ENCODE measurements around the gene ENPEP.
"Not testable (repeated sequence)": the region's sequence is repeated elsewhere in the genome, so short reads cannot be mapped to it uniquely, and the experiment has no call there.

Gene ENPEP

DNA sequence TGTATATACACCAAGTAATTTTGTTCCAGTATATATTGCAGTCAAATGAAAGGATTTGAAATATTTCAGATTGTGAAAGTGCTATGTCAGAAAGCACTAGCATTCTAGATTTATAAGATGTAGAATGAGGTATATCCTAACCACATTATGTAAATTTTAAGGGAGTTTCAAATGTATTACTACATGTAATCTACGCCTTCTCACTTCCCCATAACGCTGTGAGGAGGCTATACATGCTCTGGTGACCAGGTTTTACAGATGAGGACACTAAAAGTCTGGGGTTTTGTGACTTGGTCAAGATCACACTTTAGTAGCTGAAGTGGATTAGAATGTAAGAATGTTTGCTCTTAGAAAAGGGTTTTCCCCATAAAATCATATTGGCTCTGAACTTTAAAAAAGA lies 8.1 kb downstream of the ENPEP start:
- no peak for DNase-seq (ENCODE audit: low read depth)

DNA sequence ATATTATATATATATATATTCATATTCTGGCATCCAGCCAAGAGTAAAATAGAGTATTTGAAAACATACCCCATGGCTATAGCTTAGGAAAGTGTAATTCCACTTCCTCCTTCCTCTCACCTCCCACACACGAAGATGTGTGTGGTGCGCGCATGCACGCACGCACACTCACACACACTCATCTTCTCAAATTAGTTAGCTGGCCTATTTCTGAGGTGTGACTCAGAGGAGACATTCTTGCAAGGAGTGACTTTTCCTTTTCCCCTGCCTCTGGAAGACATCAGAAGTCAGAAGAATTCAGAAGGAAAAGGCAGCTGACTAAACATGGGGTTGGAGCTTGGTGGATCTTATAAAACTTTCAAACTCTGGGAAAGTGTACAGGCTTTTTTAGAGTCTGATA lies 8.8 kb downstream of the ENPEP start:
- DNase-seq (ENCODE audit: low read depth), result no peak

DNA sequence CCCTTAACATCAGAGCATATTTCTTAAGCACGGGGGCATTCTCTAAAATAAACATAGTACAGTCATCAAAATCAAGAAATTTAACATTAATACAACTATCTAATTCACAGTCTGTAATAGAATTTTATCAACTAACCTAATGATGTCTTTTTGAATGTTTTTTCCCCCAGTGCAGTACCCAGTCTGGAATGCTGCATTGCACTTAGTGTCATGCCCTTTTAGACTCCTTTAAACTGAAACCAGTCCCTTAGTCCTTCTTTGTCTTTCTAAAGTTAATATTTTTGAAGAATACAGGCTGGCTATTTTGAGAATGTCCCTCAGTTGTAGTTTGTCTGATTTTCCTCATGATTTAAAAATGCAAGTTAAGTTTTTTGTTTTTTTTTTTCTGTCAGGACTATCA lies 9.5 kb downstream of the ENPEP start:
- no peak for DNase-seq (ENCODE audit: low read depth)

DNA sequence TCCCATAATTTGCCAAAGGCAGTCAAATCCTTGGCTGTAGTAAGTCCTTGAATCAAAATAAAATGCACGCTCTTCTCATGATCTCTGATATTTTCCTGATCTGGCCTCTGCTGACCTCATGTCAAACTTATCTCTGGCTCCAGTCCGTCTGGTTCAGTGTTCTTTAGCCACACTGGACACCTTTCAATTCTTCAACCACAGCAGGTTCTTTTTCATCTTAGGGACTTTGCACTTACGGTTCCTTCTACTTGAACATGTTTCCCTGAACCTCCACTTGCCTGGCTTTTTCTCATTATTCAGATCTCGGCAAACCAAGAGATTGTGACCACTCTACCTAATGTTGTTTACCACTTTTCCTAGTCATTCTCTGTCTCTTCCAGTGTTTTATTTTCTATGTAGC lies 10.3 kb downstream of the ENPEP start:
- DNase-seq (ENCODE audit: low read depth), result no peak

DNA sequence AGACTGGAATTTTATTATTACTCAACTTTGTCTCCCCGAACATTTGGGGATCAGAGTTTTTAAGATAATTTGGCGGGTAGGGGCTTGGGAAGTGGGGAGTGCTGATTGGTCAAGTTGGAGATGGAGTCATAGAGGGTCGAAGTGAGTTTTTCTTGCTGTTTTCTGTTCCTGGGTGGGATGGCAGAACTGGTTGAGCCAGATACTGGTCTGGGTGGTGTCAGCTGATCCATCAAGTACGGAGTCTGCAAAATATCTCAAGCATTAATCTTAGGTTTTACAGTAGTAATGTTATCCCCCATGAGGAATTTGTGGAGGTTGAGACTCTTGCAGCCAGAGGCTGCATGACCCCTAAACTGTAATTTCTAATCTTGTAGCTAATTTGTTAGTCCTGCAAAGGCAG lies 10.9 kb downstream of the ENPEP start:
- DNase-seq (ENCODE audit: low read depth), result not testable (repeated sequence)

DNA sequence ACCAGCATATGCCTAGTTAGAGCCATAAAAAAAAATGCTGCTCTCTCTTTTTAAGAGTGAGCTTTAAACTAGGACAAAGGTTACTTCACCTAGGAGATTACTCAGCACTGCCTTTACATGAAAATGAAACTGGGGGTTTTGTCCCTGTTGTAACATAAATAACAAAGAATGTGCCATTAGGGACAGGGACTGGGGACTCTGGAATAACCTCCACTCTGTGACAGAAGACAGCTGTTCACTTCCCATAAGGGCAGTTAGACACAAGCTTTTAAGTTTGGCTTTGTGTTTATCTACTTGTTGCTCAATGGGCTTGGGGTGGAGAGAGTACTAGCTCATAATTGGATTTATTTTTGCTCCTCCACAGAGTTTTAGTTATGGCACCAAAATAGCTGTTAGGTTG lies 11.9 kb downstream of the ENPEP start:
- DNase-seq (ENCODE audit: low read depth), result no peak

DNA sequence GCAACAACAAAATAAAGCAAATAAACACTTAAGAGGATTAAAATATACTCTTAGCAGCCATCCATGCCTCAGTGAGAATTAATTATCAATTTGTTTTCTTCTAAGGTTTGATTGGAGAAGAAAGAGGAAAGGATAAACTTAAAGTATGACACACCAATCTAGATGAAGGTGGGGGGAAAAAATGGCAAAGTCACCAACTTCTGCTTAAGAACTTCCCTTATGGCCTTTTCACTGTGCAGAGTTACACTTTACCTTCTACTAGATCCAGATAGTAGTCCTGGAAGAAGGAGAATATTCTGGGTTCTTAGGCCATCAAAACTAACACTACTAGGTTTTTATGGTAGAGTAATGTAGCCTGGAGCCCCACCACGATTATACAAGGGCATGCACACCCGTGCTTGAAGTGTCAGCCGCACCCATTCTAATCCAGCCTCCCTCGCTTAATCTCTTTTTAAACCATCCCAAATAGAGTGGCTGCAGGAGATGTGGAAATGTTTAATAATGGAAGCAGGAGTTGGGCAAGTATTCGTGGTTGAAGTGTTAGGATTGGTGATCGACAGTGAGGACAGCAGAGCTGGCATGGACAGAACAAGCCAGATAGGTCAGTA lies 14.1 kb downstream of the ENPEP start:
- no peak for DNase-seq (ENCODE audit: low read depth)

DNA sequence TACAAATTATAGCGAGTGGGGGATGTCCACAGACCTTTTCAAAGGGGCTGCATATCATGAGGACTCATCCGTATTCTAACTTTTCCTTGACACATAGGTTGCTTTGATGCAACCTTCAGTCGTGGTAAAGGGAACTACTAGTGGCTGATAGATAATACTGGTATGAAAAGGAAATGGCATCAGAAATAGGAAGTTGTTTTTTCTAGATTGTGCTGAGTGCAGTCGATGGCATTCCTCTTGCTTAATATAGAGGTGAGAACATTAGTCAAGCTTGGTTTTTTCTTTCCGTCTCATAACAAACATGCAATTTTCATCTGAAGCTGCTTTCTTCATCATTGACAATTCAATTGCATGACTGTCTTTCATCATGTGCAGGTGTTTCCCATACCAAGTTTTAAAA lies 16.6 kb downstream of the ENPEP start:
- no peak for DNase-seq (ENCODE audit: low read depth)

DNA sequence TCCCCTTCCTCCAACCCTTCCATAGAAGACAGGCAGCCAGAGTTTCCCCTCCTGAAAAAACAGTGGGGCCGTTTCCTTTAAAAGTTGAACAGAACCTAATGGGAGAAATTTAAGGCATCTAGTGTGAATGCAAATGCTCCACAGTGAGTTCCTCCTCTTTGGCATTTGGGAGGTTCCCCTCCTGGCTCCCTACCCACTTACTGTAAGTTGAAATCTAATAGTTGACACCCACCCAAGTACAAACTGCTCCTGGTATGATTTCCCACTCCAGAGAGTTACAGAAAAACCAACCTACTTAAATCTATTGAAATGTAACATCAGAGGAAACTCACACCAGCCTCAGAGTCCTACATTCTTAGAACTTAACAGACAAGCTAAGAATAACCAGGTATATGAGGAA lies 17.6 kb downstream of the ENPEP start:
- DNase-seq (ENCODE audit: low read depth), result no peak

DNA sequence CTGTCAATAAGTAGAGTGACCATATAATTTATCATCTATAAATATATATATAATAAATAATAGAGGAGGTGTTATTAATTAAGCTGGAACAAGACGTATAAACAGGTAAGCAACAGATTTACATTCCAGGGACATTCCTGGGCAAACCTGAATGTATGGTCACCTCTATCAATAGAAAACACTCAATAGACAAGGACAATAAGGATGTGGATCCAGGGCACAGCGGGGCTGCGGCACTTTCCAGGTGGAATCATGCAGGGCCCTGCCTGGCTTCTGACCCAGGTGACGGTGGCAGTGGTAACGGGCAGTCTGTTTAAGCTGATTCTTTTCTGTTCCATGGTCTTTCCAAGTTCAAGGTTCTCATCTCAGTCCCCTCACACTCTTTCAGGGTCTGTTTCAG lies 22.5 kb downstream of the ENPEP start:
- DNase-seq (ENCODE audit: low read depth), result no peak

DNA sequence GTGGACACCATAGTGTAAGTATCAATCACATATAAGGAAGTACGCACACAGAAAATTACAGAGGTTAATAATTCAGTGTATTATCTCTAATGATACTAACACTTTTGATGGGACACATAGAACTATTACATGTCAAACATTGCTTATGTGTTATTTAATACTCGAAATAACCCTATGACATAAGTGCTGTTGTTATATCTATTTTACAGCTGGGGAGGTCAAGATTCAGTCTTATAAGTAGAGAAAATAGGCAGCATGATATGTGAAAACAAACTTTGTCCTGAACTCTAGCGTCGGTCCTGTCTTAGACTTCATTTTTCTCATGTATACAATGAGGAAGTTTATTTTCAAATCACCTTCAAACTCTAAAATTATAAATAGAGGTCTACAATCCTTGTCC lies 23.2 kb downstream of the ENPEP start:
- no peak for DNase-seq (ENCODE audit: low read depth)

DNA sequence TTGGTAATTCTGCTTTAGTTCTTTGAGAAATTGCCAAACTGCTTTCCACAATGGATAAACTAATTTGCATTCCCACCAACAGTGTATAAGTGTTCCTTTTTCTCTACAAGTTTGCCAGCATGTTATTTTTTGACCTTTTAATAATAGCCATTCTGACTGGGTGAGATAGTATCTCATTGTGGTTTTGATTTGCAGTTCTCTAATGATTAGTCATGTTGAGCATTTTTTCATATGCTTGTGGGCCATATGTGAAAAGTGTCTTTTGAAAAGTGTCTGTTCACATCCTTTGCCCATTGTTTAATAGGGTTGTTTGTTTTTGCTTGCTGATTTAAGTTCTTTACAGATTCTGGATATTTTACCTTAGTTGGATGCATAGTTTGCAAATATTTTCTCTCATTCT lies 25.9 kb downstream of the ENPEP start:
- DNase-seq (ENCODE audit: low read depth), result no peak

DNA sequence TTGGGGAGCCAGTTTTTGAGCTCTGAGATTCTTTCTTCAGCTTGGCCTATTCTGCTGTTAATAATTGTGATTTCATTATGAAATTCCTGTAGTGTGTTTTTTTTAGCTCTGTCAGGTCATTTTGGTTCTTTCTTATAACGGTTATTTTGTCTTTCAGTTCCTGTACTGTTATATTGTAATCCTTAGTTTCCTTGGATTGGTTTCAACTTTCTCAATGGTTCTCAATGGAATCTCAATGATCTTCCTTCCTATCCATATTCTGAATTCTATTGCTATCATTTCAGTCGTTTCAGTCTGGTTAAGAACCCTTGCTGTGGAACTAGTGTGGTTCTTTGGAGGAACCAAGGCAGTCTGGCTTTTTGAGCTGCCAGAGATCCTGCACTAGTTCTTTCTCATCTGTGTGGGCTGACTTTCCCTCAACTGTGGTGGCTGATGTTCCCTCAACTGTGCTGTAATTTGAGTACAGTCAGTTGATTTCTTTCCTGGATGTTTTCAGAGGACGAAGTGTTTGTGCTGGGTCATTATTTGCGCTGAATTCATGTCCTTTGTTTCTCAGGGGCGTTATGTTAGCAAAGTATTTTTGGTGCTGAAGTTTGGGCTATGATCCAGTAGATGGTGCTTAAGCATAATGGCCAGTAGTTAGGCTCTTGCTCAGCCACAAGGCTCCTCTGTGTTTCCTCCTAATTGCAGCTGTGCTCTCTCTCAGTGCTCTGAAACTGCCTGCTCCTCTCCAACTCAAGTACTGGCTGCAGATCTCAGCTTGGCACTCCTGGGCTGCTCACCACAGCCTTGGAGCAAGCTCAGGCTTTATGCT lies 27.5 kb downstream of the ENPEP start:
- DNase-seq (ENCODE audit: low read depth), result no peak

DNA sequence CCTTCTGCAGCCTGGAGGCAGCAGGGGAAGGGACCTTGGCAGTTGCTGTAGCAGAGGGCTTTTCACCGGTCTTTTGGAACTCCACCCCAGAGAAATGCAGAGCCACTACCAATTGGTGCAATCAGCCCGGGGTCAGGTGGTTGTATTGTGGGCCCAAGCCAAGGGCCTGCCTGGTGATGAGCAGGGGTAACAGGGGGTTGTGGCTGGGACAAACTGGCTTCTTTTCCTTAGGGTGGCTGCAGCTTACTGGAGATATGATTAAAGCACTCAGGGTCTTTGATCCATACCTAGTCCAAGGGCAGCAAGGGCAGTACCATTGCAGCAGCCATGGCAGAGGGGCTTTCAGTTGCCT lies 28.1 kb downstream of the ENPEP start:
- DNase-seq (ENCODE audit: low read depth), result no peak

DNA sequence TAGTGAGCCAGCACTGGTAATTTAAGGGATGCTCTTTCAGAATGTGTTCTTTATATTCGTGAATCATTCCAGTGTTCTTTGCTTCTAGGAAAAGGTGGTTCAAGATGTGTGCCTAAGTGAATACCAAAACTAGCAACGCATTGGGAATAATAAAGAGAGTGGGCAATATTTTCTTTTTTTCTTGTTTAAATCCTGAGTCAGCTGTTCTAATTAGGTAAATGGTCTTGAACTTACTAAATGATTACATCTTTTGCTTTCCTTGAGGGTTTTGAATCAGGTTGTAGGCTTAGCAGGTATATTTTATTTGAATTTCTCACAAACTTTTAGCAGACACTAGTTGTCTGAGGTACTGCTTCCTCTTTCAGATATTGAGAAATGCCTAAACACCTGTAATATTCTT lies 29.5 kb downstream of the ENPEP start:
- no peak for DNase-seq (ENCODE audit: low read depth)

DNA sequence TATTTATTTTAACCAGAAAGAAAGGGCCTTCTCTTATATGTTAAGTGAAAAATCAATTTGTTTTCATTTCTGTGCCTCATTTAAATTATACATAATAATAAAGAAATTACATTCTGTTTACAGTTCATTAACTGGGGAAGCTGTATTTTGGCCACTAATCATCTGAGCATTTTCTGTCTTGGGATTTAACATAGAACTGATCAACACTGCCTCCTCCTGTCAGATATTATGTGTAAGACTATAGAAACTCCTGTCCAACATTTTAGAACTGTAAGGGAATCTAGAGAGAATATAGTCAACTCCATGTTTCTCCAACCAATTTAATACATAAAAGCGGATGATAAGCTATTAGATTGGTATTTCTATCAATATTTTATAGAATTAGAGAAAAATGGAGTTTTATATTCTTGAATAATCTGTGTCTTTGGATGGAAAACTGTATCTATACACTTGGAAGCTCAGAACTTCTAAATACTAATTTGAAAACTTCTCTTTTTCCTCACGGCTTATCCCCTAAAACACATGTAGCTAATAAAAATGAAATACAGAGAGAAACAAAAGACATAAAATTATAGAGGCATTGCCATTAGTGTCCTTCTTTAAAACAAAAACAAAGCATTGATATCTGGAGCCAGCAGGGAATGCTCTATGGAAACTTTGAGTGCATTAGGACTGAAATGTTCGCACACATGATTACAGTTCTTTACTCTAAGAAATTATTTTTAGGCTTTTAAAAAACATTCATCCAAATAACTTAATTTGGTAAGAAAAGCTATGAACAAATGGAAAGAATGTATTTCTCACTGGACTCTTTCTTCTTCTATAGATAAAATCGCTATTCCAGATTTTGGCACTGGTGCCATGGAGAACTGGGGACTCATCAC lies 33.1 kb downstream of the ENPEP start:
- DNase-seq (ENCODE audit: low read depth), result no peak

DNA sequence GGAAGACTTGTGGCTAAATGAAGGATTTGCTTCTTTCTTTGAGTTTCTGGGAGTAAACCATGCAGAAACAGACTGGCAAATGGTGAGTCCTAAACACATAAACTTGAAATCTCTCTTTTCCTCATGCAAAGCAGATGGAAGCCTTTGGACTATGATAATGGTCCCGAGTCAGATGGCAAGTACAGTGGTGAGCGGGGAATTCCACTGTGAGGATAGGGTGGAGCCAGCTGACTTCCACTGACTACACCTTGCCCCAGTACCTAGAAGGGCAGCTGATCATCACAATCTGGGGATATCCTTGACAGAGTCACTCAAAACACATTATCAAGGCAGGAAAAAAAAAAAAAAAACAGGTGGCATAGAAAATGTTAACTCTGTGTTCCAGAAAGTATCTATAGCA lies 34.3 kb downstream of the ENPEP start:
- DNase-seq (ENCODE audit: low read depth), result no peak

DNA sequence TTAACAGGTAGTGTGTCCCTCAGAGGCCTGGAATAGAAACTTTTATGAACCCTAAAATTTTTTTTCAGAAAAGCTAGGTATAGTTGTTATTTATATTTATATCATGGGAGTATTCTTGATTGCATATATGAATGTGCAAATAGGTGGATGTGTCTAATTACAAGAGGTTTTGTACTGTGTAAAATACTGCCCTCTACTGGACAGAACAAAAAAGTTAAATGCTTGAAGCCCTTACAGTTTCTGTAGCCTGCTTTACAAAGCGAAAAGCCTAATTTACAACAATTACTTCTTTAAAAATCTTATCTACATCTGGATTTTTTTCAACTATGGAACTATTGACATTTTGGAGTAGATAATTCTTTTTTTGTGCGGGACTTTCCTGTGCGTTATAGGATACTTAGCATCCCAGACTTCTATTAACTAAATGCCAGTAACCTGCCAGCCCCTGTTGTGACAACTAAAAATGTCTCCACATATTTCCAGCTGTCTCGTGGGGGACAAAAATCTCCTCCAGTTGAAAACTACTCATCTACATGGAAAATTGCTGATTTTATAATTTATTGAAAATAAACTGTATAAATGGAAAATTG lies 35.1 kb downstream of the ENPEP start:
- no peak for DNase-seq (ENCODE audit: low read depth)

DNA sequence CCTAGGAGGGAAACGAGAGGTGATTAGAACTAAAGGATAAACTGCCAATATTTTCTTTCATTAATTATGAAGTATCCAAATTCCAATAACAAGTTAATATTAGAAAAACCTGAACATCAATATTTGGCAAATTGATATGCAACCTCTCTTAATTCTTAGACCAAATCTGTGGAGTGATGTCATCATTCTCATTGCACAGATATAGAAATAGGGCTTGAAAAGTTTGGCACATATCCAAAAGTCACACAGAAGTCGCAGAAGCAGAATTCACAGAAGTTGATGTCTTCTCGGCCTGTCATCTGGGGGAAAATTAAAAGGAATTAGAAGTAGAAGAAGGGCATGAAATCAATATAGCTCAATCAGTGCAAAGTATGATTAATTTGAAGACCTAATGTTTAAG lies 36.9 kb downstream of the ENPEP start:
- no peak for DNase-seq (ENCODE audit: low read depth)

DNA sequence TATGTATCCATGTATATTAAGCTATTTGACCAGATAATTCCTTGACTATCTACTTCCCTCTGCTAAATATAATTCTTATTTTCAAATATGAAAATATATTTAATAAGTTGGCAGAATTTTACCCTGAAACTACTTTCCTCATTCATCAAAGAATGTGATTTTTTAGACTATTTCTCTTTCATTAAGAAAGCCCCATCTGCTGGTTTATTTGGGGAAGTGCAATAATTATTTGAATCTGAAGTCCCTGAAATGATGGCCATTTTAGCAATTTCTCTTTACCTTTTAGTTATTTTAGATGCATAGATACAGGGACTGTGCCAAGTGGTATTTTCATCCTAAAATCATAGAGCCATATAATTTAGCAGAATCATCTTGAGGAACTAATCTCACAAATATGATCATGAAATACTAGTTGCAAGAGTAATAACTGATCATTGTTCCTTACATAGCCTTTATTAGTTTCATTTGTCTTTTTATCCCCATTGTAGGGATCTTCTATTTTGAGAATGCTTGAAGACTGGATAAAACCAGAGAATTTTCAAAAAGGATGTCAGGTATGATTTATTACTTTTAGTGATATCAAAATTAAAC lies 39.0 kb downstream of the ENPEP start:
- no peak for DNase-seq (ENCODE audit: low read depth)

DNA sequence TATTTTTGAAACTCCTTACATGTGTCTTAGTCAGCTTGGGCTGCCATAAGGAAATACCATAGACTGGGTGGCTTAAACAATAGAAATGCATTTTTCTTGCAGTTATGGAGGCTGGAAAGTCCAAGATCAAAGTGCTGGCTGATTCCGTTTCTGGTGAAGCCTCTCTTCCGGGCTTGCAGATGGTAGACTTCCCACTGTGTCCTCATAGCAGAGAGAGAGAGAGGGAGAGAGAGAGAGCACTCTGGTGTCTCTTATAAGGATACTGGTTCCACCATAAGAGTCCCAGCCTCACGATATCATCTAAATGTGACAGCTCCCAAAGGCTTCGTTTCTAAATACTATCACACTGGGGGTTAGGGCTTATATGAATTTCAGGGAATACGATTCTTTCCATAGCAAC lies 39.7 kb downstream of the ENPEP start:
- DNase-seq (ENCODE audit: low read depth), result no peak
